Lung (tissue), 12 donors: ENCODE measurements around the gene RPL26. TPM values are rescaled to one million over a fixed set of nuclear protein-coding genes. Genes with fewer than 3 reads are reported as not detected.

Experiments used
- ATAC-seq: fragments of 200-7000 bp; cut with Tn5 transposase; one replicate; pipeline ENCODE4 v1.9.1; 2020; ENCODE audit warnings: moderate number of reproducible peaks; ENCODE audit not compliant: insufficient read depth, low FRiP score
- DNase-seq, 3 donors: peaks; one replicate each; pipeline ENCODE4 v3.0.0-alpha.2; 2013 to 2017
- H3K27ac ChIP-seq, 2 donors: one replicate each; pipeline ENCODE4 v1.5.1; 2013; ENCODE audit warnings: mild to moderate bottlenecking in 2 of 2, moderate library complexity in 2 of 2, control low read depth in 1 of 2, inconsistent platforms in 1 of 2, low read depth in 1 of 2, low read length in 1 of 2
- H3K27me3 ChIP-seq, 3 donors: one replicate each; pipeline ENCODE4 v1.5.1; 2013; ENCODE audit warnings: low read length in 2 of 3; ENCODE audit not compliant: control insufficient read depth in 3 of 3, insufficient read depth in 3 of 3
- H3K36me3 ChIP-seq, 4 donors: one replicate each; pipeline ENCODE4 v1.5.1; 2013; ENCODE audit warnings: low read length in 4 of 4, mild to moderate bottlenecking in 1 of 4, moderate library complexity in 1 of 4; ENCODE audit not compliant: control insufficient read depth in 4 of 4, insufficient read depth in 4 of 4
- H3K4me1 ChIP-seq, 5 donors: one replicate each; pipeline ENCODE4 v1.5.1; 2013; ENCODE audit warnings: low read length in 5 of 5, mild to moderate bottlenecking in 2 of 5, moderate library complexity in 1 of 5; ENCODE audit not compliant: control insufficient read depth in 5 of 5, insufficient read depth in 5 of 5
- H3K4me3 ChIP-seq: one replicate; pipeline ENCODE4 v1.5.1; 2013; ENCODE audit warnings: mild to moderate bottlenecking, control low read depth, moderate library complexity
- H3K9ac ChIP-seq, 2 donors: one replicate each; pipeline ENCODE4 v1.5.1; 2013; ENCODE audit warnings: low read length in 2 of 2, control low read depth in 1 of 2; ENCODE audit not compliant: insufficient read depth in 1 of 2
- H3K9me3 ChIP-seq, 4 donors: one replicate each; pipeline ENCODE4 v1.5.1; 2013; ENCODE audit warnings: low read length in 3 of 4, mild to moderate bottlenecking in 1 of 4, moderate library complexity in 1 of 4; ENCODE audit not compliant: control insufficient read depth in 4 of 4, insufficient read depth in 3 of 4
- CTCF ChIP-seq: IDR thresholded peaks from 2 replicates; pipeline ENCODE4 v1.5.1; 2012; ENCODE audit warnings: mild to moderate bottlenecking; ENCODE audit errors: control extremely low read depth, extremely low read depth
- WGBS, 2 donors: extraction: QIAGEN DNeasy Blood & Tissue Kit; methylation state at CpG; one replicate each; pipeline ENCODE4 v1.1.7; 2013; 5-methylcytosine and 5-hydroxymethylcytosine counted together
- polyA plus RNA-seq, 2 donors: library from polyadenylated mRNA; stranded (reverse); fragments of 200-250 nt; gene quantifications; one replicate each; pipeline ENCODE4 v1.2.1, GENCODE V29; 2013
- total RNA-seq, 2 donors: library from RNA; depleted of rRNA in 1 of 2; stranded (reverse); fragments of >200 nt in 1 of 2; gene quantifications; one replicate each; pipeline ENCODE4 v1.2.1, GENCODE V29; 2014 to 2021
- donor health status: control.
- donor health status: control.
- donor health status: Bipolar disorder and iron deficiency.
- donor health status: healthy.
- donor health status: DM: yes; HTN: yes; CAD: no.

Gene RPL26
- total and polyA plus RNA-seq, 4 donors, result 1,016 to 2,820 (median 2,607) TPM

DNA sequence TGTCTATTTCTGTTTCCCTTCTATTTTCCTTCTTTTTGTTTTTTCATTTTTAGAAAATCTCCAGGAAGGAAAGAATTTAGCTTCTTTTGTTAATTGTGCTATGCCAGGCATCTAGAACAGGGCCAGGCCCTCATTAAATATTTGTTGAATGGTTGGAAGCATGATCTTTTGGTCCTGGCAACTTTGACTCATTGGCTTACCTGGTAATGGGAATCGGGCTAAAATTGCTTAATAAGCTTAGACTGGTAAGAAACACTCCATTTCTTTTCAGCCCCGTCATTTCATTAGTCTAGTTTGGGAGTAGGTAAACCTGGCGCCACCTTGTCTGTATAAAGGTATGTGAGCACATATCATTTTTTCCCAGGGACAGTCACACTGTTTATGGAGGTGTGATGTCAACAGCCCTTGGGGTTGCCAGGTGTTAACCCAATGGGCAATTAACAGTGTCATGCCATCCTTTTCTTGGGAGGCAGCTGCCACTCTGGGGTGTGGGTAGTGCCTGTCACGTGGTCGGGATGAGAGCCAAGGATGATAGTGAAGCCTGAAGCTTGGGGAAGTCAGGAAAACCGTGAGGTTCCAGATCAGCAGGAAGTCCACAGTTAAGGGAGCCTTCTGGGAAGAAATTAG, 43.2 kb upstream of the RPL26 start:
- TF ChIP-seq CTCF, result no peak
- WGBS, 2 donors, result 69 to 89% methylated on average over 6 of the region's 6 CpGs
- Histone ChIP-seq H3K4me1 (peaks cover 0 to 4% (median 0%) of the 10 kb centered on the region in 5 donors), H3K9me3 (no peaks in the 10 kb centered on the region), H3K4me3 (no peak overlapping the region), H3K36me3 (no peaks in the 10 kb centered on the region), H3K9ac (no peak overlapping the region), H3K27me3 (peaks cover 0 to 4% (median 0%) of the 10 kb centered on the region in 3 donors), H3K27ac (no peak overlapping the region)
- ATAC-seq (no peak), DNase-seq (no peak)

DNA sequence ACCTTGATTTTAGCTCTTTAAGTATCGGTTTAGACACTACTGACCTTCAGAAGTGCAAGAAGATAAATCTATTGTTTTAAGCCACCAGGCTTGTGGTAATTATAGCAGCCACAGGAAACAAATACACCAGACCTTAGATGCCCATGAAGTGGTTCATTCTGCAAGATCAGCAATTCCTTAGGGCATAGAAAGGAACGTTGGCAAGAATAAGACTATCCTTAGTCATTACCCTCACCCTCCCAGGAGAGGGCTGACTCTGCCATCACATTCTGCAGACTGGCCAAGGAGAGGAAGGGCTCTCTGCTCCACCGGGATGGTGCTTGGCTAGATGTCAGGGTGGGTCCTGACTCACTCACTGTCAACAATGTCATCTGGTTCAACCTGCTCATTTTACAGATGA, 38.6 kb upstream of the RPL26 start:
- Histone ChIP-seq H3K4me1 (peaks cover 0 to 13% (median 7%) of the 10 kb centered on the region in 5 donors), H3K36me3 (no peaks in the 10 kb centered on the region), H3K27ac (no peak overlapping the region), H3K27me3 (peaks cover 0 to 8% (median 0%) of the 10 kb centered on the region in 3 donors), H3K9me3 (no peaks in the 10 kb centered on the region), H3K4me3 (no peak overlapping the region), H3K9ac (no peak overlapping the region)
- no peak for TF ChIP-seq CTCF
- 48 to 67% methylated on average over 3 of the region's 3 CpGs for WGBS, 2 donors
- DNase-seq, result no peak
- no peak for ATAC-seq

DNA sequence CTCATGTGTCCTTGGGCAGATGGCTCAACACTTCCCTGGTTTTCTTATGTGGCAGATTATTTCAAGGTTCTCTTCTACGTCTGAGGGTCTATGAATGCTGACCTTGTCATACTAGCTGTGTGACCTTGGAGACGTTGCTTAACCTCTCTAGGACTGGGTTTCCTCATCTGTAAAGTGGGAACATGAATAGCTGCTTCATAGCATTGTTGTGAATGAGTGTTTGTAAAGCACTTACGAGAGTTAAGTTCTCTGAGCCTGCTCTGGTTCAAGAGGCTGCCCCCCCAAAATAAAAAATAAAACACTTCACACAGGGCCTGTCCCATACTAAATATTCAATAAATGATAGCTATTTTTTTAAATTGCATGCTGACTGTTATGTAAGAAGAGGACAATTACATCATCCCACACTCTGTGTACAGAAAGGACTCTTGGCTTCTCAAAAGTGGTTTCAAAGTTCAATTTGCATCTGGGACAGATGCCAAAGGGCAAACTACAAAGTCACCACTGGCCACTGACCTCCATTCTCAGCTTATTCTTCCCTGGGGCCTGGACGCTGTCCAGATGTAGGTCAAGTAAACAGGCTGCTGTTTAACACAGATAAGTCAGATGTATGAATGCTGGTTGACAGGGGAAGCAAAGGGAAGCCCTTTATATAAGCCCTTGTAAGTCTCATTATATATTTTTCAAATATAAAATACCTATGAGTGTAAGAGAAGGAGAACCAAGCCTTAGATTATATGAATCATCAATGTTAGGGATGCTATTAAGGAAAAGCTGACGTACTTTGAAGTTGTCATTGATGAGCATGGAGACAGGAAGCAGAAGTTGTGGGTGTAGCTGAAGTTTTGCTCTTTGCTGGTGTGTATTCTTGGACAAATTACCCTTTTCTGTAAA, 37.3 kb upstream of the RPL26 start:
- Histone ChIP-seq H3K4me1 (peaks cover 0 to 13% (median 7%) of the 10 kb centered on the region in 5 donors), H3K36me3 (no peaks in the 10 kb centered on the region), H3K27me3 (peaks cover 0 to 12% (median 0%) of the 10 kb centered on the region in 3 donors), H3K9me3 (no peaks in the 10 kb centered on the region), H3K27ac (peak overlapping the region; percentile 16 to 85), H3K4me3 (no peak overlapping the region), H3K9ac (no peak overlapping the region)
- ATAC-seq (peak; percentile 83), DNase-seq (peak; percentile 81 to 94 (median 92))
- no peak for TF ChIP-seq CTCF
- 12 to 22% methylated on average over 5 of the region's 5 CpGs for WGBS, 2 donors
